AG09319 (cell line): ENCODE data around the gene ZMYM3.
"Not testable (repeated sequence)": the region's sequence is repeated elsewhere in the genome, so short reads cannot be mapped to it uniquely, and the experiment has no call there.

ENCODE experiments used
- DNase-seq: peaks from one replicate; pipeline ENCODE4 v3.0.0-alpha.2; 2010; ENCODE audit warnings: low read depth; ENCODE audit errors: extremely low read depth
- TF ChIP-seq, protein P1 (sequence below): IDR thresholded peaks from 2 replicates; pipeline ENCODE4 v1.5.1; 2011; ENCODE audit warnings: low read depth, mild to moderate bottlenecking, inconsistent platforms, low read length, moderate library complexity

The ZMYM3 gene

GRCh38 chrX:71254092-71254963 lies at the start of gene ZMYM3:
ZMYM3 (minus strand) TSS chrX:71254140; CDS start chrX:71253255, 885 bp downstream.
- TF ChIP-seq, protein P1, sequence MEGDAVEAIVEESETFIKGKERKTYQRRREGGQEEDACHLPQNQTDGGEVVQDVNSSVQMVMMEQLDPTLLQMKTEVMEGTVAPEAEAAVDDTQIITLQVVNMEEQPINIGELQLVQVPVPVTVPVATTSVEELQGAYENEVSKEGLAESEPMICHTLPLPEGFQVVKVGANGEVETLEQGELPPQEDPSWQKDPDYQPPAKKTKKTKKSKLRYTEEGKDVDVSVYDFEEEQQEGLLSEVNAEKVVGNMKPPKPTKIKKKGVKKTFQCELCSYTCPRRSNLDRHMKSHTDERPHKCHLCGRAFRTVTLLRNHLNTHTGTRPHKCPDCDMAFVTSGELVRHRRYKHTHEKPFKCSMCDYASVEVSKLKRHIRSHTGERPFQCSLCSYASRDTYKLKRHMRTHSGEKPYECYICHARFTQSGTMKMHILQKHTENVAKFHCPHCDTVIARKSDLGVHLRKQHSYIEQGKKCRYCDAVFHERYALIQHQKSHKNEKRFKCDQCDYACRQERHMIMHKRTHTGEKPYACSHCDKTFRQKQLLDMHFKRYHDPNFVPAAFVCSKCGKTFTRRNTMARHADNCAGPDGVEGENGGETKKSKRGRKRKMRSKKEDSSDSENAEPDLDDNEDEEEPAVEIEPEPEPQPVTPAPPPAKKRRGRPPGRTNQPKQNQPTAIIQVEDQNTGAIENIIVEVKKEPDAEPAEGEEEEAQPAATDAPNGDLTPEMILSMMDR, result no peak
- DNase-seq, result peak; percentile 38

DNA sequence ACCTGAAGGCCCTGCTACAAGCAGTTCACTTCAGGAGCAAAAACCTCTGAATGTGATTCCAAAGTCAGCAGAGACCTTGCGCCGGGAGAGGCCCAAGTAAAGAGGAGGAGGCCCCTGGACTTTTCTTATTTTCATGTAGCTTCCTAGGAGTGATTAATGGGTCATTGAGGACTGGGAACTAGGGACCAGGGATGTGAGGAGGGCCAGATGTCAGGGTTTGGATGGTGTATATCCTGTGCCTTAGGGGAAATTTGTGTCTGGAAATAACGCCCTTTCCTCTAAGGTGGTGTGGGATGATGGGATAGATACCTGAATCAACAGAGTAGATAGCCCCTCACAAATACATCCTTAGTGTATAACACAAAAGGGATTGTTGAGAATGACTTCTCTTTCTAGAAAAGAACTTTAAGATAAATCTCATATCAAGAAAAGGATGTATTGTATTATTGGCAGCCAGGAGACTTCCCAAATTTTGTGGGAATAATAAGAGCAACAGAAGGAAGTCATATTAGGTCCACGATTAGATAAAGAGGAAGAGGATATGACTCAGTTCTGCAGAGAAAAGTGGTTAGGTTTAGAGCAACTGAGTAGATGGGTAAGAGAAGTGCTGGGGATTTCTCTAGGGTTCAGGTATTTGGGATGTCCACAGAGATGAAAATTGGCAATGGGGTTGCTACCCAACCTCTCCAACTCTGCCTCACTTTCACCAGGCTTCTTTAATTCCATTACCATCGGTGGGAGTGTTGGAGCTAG lies 48.7 kb upstream of the ZMYM3 start:
- TF ChIP-seq, protein P1, result no peak
- no peak for DNase-seq

GRCh38 chrX:71301195-71301924 lies 47.4 kb upstream of the ZMYM3 start, which contains the start of gene ITGB1BP2:
ITGB1BP2 (plus strand) TSS chrX:71301750; CDS start chrX:71301807, 57 bp downstream.
- TF ChIP-seq, protein P1, result no peak
- DNase-seq, result no peak

DNA sequence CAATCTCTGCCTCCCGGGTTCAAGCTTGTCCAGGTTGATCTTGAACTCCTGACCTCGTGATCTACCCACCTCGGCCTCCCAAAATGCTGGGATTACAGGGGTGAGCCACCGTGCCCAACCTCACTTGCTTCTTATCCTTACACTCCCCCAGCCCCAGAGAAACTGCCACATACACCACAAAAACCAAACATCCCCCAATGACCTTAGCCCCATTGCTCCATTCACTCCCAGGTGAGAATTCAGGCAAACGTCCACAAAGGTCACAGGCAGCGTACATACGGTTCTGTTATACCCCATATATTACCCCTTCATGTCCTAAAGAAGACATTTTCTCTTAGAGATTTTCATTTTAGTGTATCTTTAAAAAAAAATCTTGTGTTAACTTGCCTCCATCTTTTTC lies 46.6 kb upstream of the ZMYM3 start:
- DNase-seq, result not testable (repeated sequence)

DNA sequence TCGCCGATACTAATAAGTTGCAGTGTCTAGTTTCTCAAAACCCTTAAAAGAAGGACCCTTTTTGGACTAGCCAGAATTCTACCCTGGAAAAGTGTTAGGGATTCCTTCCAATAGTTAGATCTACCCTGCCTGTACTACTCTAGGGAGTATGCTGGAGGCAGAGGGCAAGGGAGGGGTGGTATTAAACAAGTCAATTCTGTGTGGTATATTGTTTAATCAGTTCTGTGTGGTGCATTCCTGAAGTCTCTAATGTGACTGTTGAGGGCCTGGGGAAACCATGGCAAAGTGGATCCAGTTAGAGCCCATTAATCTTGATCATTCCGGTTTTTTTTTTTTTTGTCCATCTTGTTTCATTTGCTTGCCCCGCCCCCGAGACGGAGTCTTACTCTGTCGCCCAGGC lies 46.1 kb upstream of the ZMYM3 start:
- not testable (repeated sequence) for DNase-seq

GRCh38 chrX:71298119-71298518 lies 44.2 kb upstream of the ZMYM3 start:
- TF ChIP-seq, protein P1, result no peak
- DNase-seq, result no peak

- TF ChIP-seq, protein P1, result no peak
- DNase-seq, result no peak
These were observed 42.9 kb upstream of the ZMYM3 start for GRCh38 chrX:71296806-71297205.
